OCI-LY7 (cell line): Measurements from ENCODE around the gene ZDHHC9.

ENCODE experiments used
- CTCF ChIP-seq: fragments of 200-600 bp; sonication (generic); conservative IDR thresholded peaks from 2 replicates; pipeline ENCODE4 v1.5.1; 2014; ENCODE audit warnings: mild to moderate bottlenecking, antibody characterized with exemption, low read length, moderate library complexity, mixed read lengths
- EZH2phosphoT487 ChIP-seq: fragments of 200-600 bp; sonication (generic); IDR thresholded peaks from 2 replicates; pipeline ENCODE4 v1.6.1; 2018; ENCODE audit warnings: low read depth, borderline replicate concordance, mild to moderate bottlenecking, mixed run types, antibody characterized with exemption, low read length, moderate library complexity, mixed read lengths

GRCh38 chrX:129790808-129791207 is 52.9 kb downstream of the ZDHHC9 start:
- TF ChIP-seq CTCF (no peak), EZH2phosphoT487 (no peak)
